ENCODE measurements around the gene OR52M1. TPM values are rescaled to one million over a fixed set of nuclear protein-coding genes. Genes with fewer than 3 reads are reported as not detected.

Gene OR52M1
- total RNA-seq: not detected in 2 replicates

DNA sequence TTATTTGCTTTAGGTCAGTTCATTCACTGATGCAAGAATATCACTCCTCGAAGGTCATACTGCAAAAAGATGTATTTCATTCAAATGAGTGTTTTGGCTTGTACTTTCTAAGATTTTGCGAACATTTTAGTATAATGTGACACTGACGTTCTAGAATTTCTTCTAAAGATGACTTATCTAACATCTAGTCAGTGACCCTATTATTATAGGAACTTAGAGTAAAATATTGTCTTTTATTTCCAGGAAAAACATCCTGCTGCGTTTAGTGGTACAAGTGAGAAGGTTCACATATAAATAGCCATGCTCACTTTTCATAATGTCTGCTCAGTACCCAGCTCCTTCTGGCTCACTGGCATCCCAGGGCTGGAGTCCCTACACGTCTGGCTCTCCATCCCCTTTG is at the start of gene OR52M1:
TSS of gene OR52M1 (plus strand) at position 301 of the 400 bp plus-strand sequence. CDS start at position 301, 0 bp downstream.

DNA sequence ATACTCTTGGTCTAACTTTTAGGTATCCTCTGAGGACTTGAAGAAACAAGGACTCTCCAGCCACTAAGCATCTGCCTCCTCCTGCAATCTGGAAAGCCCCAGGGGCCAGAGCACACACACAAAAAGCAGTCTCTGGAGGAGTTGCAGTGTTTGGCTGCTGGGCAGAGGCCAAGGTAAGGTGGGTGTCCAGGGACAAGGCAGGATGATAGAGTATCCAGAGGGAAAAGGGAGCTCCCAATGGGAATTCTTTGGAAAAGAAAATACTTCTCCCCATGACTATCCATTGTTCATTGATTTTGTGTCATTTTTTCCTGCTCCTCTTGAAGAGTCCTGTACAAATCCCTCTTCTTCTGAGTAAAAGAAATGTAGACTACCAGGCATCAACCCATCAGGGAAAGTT is 36.5 kb downstream of the OR52M1 start, which contains the start of gene OR52I2:
TSS of gene OR52I2 (plus strand) at position 301 of the 400 bp plus-strand sequence.

DNA sequence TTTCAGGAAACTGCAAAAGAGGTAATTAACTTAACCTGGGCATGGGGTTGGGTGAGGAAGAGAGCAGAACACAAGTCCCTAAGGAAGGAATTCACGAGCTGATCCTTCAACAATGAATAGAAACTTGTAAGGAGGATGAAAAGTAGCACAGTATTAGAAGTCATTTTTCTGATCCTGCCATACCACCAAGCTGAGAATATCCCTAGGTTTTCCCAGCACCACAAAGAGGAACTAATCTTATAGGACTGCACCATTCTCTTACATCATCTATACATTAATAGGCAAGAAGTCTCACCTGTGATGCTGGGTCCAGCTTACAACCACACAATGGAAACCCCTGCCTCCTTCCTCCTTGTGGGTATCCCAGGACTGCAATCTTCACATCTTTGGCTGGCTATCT is 48.7 kb downstream of the OR52M1 start, which contains the start of gene OR52I1:
TSS of gene OR52I1 (plus strand) at position 301 of the 400 bp plus-strand sequence. CDS start at position 301, 0 bp downstream.

Other genes with a start within 250 kb of the OR52M1 start
- gene OR52B4, start 176.8 kb upstream of the OR52M1 start, total RNA-seq: not detected in 2 replicates
- 17.7 and 18.8 TPM in 2 replicates for gene TRIM21, start 151.5 kb upstream of the OR52M1 start, total RNA-seq
- gene OR52K2, start 95.9 kb upstream of the OR52M1 start, total RNA-seq: not detected in 2 replicates
- not detected in 2 replicates for gene OR52K1, start 62.5 kb upstream of the OR52M1 start, total RNA-seq
- not detected in 2 replicates for gene OR52I2, start 36.6 kb downstream of the OR52M1 start, total RNA-seq
- not detected in 2 replicates for gene OR52I1, start 48.8 kb downstream of the OR52M1 start, total RNA-seq
- gene TRIM68, start 63.0 kb downstream of the OR52M1 start, total RNA-seq: 7.8 and 8.7 TPM in 2 replicates
- not detected in 2 replicates for gene OR51D1, start 92.3 kb downstream of the OR52M1 start, total RNA-seq
- gene OR51E1, start 98.8 kb downstream of the OR52M1 start, total RNA-seq: not detected in 2 replicates
- gene OR51E2, start 152.7 kb downstream of the OR52M1 start, total RNA-seq: not detected in 2 replicates
- not detected in 2 replicates for gene MMP26, start 159.6 kb downstream of the OR52M1 start, total RNA-seq
- gene OR51F1, start 224.7 kb downstream of the OR52M1 start, total RNA-seq: not detected in 2 replicates

All from aortic smooth muscle cell (primary cell).